Right lobe of liver (tissue), 6 donors: Measurements from ENCODE around the gene PSEN1. TPM values are rescaled to one million over a fixed set of nuclear protein-coding genes. Genes with fewer than 3 reads are reported as not detected.

Experiments used
- ATAC-seq, 4 donors: fragments of 200-7000 bp; cut with Tn5 transposase; one replicate each; pipeline ENCODE4 v1.9.1; 2020; ENCODE audit warnings: mild to moderate bottlenecking in 4 of 4, moderate library complexity in 4 of 4
- DNase-seq, 3 donors: peaks; one replicate each; pipeline ENCODE4 v3.0.0-alpha.2; 2020
- H3K27ac ChIP-seq, 3 donors: fragments of 200-600 bp; one replicate each; pipeline ENCODE4 v1.8.0; 2022
- H3K27me3 ChIP-seq, 2 donors: fragments of 200-600 bp; one replicate each; pipeline ENCODE4 v1.8.0; 2022
- H3K36me3 ChIP-seq, 4 donors: fragments of 200-600 bp; sonication (generic) in 1 of 4; one replicate each; pipeline versions ENCODE4 v1.5.1 to v1.8.0; 2017 to 2022; ENCODE audit warnings: control low read depth in 1 of 4
- H3K4me1 ChIP-seq, 4 donors: fragments of 200-600 bp; sonication (generic) in 1 of 4; one replicate each; pipeline versions ENCODE4 v1.5.1 to v1.8.0; 2017 to 2022; ENCODE audit warnings: control low read depth in 1 of 4
- H3K4me3 ChIP-seq, 3 donors: fragments of 200-600 bp; one replicate each; pipeline ENCODE4 v1.8.0; 2022
- H3K9me3 ChIP-seq, 4 donors: fragments of 200-600 bp; sonication (generic) in 1 of 4; one replicate each; pipeline versions ENCODE4 v1.5.1 to v1.8.0; 2017 to 2022; ENCODE audit warnings: control low read depth in 1 of 4
- POLR2A ChIP-seq: fragments of 450-650 bp; IDR thresholded peaks from one replicate; pipeline ENCODE4 v1.6.1; 2017; ENCODE audit warnings: antibody characterized with exemption, mild to moderate bottlenecking
- WGBS: methylation state at CpG from one replicate; pipeline ENCODE4 v1.1.6; 2018; ENCODE audit warnings: low coverage, low lambda C conversion rate; ENCODE audit not compliant: insufficient coverage; ENCODE audit errors: missing lambda C conversion rate; 5-methylcytosine and 5-hydroxymethylcytosine counted together
- intact Hi-C, 2 donors: fragments of 100-400 bp; cut with DNase I; formaldehyde crosslinking; loops; one replicate each; pipeline versions ENCODE4 v1.11.2 to v1.14.1; 2022
- total RNA-seq, 6 experiments: library from RNA; depleted of rRNA in 2 of 6; stranded (reverse); fragments of >200 nt in 2 of 6; fragmentation: NEBNext Ultra II Directional in 3 of 6; extraction: Animal tissue kit (Norgen Biotek cat#: 25700) in 3 of 6; gene quantifications; one replicate each; pipeline versions ENCODE4 v1.1.0 to v1.2.4, GENCODE V29; 2016 to 2023
- TF ChIP-seq, protein P1 (sequence below), 4 donors: fragments of 200-600 bp in 3 of 4; fragments of 450-650 bp in 1 of 4; IDR thresholded peaks; one replicate each; pipeline versions ENCODE4 v1.5.1 to v1.8.0; 2016 to 2022; ENCODE audit warnings: antibody characterized with exemption in 4 of 4, mild to moderate bottlenecking in 2 of 4
- donor health status: DM: no; HTN: yes; CAD: no.
- donor health status: DM: no; HTN: no; CAD: no.
- donor health status: DM: no; HTN: no; CAD: no.
- donor health status: DM: no; HTN: yes; CAD: no.
- donor health status: DM: no; HTN: yes; CAD: no.

Gene PSEN1
- total RNA-seq, 6 experiments from 2014 or later = 22.5 to 28.2 (median 25.0) TPM

DNA sequence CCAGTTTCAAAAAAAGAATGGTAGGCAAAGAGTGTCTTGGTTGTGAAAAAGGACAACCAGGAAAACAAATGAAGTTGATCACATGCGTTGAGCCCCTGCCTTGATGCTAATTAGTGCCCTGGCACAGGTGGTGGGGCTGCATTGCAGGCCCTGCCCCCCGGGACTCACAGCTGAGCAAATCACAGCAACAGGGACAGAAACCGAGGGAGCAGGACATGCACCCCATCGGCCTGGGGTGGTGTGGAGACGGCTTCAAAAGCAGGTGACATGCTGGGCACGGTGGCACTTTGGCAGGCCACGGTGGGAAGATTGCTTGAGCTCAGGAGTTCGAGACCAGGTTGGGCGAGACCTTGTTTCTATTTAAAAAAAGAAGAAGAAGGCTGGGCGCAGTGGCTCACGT is 99.8 kb downstream of the PSEN1 start:
- ATAC-seq = no peak

DNA sequence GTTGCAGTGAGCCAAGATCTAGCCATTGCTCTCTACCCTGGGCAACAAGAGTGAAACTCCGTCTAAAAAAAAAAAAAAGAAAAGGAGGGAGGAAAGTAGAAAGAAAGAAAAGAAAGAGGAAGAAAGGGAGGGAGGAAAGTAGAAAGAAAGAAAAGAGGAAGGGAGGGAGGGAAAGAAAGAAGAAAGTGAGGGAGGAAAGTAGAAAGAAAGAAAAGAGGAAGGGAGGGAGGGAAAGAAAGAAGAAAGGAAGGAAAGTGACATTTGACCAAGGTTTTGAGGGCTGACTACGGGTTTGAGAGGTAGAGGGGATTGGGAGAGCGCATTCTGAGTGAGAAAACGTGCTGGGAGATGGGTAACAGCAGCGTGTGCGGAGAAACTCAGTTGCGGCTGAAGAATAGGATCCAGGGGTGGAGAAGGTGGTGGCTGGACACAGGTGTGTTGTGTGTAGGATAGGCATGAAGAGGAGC is 100.5 kb downstream of the PSEN1 start:
- intact Hi-C loops = no loop called here
- Histone ChIP-seq H3K36me3 (no peaks in the 10 kb centered on the region), H3K9me3 (no peaks in the 10 kb centered on the region), H3K27ac (no peak overlapping the region), H3K4me3 (no peak overlapping the region), H3K4me1 (peaks cover 0 to 21% (median 0%) of the 10 kb centered on the region in 4 donors), H3K27me3 (peaks cover 0 to 5% of the 10 kb centered on the region in 2 donors)
- TF ChIP-seq POLR2A = no peak
- TF ChIP-seq, protein P1, sequence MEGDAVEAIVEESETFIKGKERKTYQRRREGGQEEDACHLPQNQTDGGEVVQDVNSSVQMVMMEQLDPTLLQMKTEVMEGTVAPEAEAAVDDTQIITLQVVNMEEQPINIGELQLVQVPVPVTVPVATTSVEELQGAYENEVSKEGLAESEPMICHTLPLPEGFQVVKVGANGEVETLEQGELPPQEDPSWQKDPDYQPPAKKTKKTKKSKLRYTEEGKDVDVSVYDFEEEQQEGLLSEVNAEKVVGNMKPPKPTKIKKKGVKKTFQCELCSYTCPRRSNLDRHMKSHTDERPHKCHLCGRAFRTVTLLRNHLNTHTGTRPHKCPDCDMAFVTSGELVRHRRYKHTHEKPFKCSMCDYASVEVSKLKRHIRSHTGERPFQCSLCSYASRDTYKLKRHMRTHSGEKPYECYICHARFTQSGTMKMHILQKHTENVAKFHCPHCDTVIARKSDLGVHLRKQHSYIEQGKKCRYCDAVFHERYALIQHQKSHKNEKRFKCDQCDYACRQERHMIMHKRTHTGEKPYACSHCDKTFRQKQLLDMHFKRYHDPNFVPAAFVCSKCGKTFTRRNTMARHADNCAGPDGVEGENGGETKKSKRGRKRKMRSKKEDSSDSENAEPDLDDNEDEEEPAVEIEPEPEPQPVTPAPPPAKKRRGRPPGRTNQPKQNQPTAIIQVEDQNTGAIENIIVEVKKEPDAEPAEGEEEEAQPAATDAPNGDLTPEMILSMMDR (IDR thresholded peaks at IDR 0.05) = no peak
- ATAC-seq (no peak), DNase-seq (no peak)
- WGBS = 62% methylated on average over 6 of the region's 7 CpGs

More for the DNA sequence above, 99.8 kb downstream of the PSEN1 start:
- Histone ChIP-seq H3K36me3 (no peaks in the 10 kb centered on the region), H3K27me3 (peaks cover 0 to 5% of the 10 kb centered on the region in 2 donors), H3K4me1 (peaks cover 0 to 21% (median 0%) of the 10 kb centered on the region in 4 donors), H3K27ac (no peak overlapping the region), H3K4me3 (no peak overlapping the region), H3K9me3 (no peaks in the 10 kb centered on the region)
- intact Hi-C loops = no loop called here
- no peak for TF ChIP-seq POLR2A
- TF ChIP-seq, protein P1 (IDR thresholded peaks at IDR 0.05) = no peak
- WGBS = 68% methylated on average over 9 of the region's 11 CpGs
- peak in 1 of 3 donors; percentile 44 for DNase-seq

DNA sequence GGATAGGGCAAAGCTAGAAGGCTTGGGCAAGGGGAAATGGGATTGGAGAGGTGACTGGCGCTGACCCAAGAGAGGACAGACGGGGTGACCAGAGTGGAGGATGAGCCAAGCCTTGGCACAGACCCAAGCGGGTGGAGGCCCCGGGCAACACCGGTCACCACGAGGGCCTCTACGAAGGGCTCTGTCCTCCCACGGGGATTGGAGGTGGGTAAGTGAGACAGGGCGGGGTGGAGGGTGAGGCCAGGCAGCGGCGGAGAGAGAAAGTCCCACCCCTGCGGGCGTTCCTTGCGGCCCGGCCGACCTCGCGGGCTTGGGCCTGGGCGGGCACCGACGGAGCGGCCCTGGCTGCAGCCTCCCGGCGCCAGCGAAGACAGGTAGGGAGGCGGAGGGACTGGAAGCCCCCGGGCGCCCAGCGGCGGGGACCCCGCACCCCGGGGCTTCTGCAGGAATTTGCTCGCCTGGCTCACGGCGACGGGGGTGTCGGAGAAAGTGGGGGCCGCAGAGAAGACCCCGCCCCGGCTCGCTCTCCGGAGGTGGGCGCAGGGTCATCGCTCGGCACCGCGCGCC is 101.0 kb downstream of the PSEN1 start, which contains the start of gene PAPLN:
TSS of gene PAPLN (plus strand) at position 288 of the 567 bp plus-strand sequence. CDS start 2,273 bp downstream, outside the sequence.
- DNase-seq (peak; percentile 61 to 66 (median 63)), ATAC-seq (peak; percentile 42 to 63 (median 54))
- 10% methylated on average over 6 of the region's 48 CpGs for WGBS
- H3K4me1 ChIP-seq = peaks cover 0 to 21% (median 0%) of the 10 kb centered on the region in 4 donors
- no peaks in the 10 kb centered on the region for H3K9me3 ChIP-seq
- intact Hi-C loops = no loop called here
- H3K27me3 ChIP-seq = peaks cover 0 to 5% of the 10 kb centered on the region in 2 donors
- no peak for TF ChIP-seq POLR2A
- TF ChIP-seq, protein P1 (IDR thresholded peaks at IDR 0.05) = no peak
- H3K4me3 ChIP-seq = peak within 1 kb of the TSS; percentile 27 to 43 (median 31)
- H3K36me3 ChIP-seq = no peaks in the 10 kb centered on the region
- no peak within 1 kb of the TSS for H3K27ac ChIP-seq

DNA sequence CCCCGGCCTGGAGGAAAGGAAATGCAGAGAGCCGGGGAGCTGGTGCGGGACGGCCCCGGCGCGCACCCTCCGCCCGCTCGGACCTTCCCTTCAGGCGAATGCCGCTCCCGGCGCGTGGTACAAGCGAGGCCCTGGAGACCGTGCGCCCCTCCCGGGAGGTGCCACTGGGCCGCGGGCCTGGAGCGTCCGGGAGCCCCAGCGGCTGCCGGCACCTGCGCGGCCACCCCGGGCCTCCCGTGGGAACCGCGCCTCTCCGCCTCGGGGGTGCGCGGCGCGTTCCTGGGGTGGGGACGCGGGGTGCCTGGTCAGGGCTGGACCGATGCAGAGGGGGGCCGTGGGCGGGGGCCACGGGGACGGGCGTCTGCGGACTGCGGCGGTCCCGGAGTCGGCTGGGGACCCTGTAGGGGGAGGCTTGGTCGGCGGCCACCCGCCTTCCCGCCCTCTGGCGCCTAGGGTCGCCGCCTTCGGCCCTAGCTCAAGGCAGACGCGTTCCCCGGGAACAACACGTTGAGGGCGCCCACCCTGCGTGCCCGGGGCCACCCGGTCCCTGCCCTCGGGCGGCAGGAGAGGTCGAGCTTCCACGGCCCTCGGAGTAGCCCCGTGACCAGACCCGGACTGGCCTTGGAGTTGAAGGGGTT is 101.6 kb downstream of the PSEN1 start:
- no peaks in the 10 kb centered on the region for H3K9me3 ChIP-seq
- ATAC-seq (peak; percentile 5 to 21 (median 10)), DNase-seq (peak in 1 of 3 donors; percentile 53)
- intact Hi-C loops = no loop called here
- H3K36me3 ChIP-seq = no peaks in the 10 kb centered on the region
- peak overlapping the region; percentile 27 to 43 (median 31) for H3K4me3 ChIP-seq
- WGBS = 2% methylated on average over 10 of the region's 73 CpGs
- peaks cover 0 to 21% (median 0%) of the 10 kb centered on the region in 4 donors for H3K4me1 ChIP-seq
- TF ChIP-seq, protein P1 (IDR thresholded peaks at IDR 0.05) = no peak
- TF ChIP-seq POLR2A = no peak
- H3K27me3 ChIP-seq = peaks cover 0 to 5% of the 10 kb centered on the region in 2 donors
- no peak overlapping the region for H3K27ac ChIP-seq
